HCT116 (cell line): ENCODE data around the gene NOL3. TPM values are rescaled to one million over a fixed set of nuclear protein-coding genes. Genes with fewer than 3 reads are reported as not detected.

Experiments
- ATF3 ChIP-seq: IDR thresholded peaks from 2 replicates; pipeline ENCODE4 v1.6.1; 2012
- CTCF ChIP-seq, 3 experiments: fragments of 200-600 bp in 1 of 3; sonication (generic) in 1 of 3; IDR thresholded peaks in 2 of 3; conservative IDR thresholded peaks in 1 of 3; 2 replicates each; pipeline ENCODE4 v1.5.1; 2012 to 2017; ENCODE audit warnings: low read depth in 2 of 3, low read length in 2 of 3, antibody characterized with exemption in 1 of 3, borderline replicate concordance in 1 of 3, control low read depth in 1 of 3, mild to moderate bottlenecking in 1 of 3, mixed read lengths in 1 of 3, mixed run types in 1 of 3, moderate library complexity in 1 of 3; ENCODE audit not compliant: insufficient read depth in 1 of 3
- ELF1 ChIP-seq: IDR thresholded peaks from 2 replicates; pipeline ENCODE4 v1.6.1; 2012; ENCODE audit warnings: low read depth, borderline replicate concordance
- EZH2phosphoT487 ChIP-seq: fragments of 200-600 bp; IDR thresholded peaks from 2 replicates; pipeline ENCODE4 v1.6.1; 2018; ENCODE audit warnings: antibody characterized with exemption, borderline replicate concordance
- total RNA-seq: library from RNA; stranded (reverse); gene quantifications from one replicate; pipeline ENCODE4 v1.2.1, GENCODE V29; 2021; ENCODE audit not compliant: unreplicated experiment
- TF ChIP-seq, protein P1 (sequence below): IDR thresholded peaks from 2 replicates; pipeline ENCODE4 v1.6.1; 2012; ENCODE audit warnings: low read depth

Gene NOL3
- total RNA-seq, 1 experiment from 2014 or later: 54.0 TPM

DNA sequence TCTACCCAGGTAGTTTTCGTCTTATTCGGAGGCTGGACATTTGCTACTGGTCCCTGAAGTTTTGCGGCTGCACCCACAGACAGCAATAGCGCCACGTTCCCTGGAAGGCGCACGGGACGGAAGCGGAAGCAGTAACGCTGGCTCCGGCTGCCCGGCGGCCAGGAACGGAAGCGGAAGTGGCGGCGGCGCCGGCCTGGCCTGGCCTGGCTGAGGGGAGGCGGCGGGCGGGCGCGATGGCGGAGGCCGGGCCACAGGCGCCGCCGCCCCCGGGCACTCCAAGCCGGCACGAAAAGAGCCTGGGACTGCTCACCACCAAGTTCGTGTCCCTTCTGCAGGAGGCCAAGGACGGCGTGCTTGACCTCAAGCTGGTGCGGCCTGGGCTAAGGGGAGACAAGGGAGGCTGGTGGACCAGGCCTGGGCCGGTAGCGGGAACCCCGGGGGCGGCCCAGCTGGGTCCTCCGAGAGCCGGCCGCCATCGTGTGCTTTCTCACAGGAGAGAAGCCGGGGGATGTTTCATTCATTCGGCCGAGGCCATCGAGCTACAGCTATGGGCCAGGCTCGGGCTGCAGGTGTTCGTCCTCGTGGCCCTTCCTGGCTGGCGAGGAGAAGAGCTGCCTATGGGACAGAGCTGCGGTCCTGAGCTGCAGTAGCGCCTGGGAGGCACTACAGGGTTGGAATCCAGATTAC lies 21.8 kb downstream of the NOL3 start, which contains the start of gene E2F4 (continued):
- TF ChIP-seq, protein P1, sequence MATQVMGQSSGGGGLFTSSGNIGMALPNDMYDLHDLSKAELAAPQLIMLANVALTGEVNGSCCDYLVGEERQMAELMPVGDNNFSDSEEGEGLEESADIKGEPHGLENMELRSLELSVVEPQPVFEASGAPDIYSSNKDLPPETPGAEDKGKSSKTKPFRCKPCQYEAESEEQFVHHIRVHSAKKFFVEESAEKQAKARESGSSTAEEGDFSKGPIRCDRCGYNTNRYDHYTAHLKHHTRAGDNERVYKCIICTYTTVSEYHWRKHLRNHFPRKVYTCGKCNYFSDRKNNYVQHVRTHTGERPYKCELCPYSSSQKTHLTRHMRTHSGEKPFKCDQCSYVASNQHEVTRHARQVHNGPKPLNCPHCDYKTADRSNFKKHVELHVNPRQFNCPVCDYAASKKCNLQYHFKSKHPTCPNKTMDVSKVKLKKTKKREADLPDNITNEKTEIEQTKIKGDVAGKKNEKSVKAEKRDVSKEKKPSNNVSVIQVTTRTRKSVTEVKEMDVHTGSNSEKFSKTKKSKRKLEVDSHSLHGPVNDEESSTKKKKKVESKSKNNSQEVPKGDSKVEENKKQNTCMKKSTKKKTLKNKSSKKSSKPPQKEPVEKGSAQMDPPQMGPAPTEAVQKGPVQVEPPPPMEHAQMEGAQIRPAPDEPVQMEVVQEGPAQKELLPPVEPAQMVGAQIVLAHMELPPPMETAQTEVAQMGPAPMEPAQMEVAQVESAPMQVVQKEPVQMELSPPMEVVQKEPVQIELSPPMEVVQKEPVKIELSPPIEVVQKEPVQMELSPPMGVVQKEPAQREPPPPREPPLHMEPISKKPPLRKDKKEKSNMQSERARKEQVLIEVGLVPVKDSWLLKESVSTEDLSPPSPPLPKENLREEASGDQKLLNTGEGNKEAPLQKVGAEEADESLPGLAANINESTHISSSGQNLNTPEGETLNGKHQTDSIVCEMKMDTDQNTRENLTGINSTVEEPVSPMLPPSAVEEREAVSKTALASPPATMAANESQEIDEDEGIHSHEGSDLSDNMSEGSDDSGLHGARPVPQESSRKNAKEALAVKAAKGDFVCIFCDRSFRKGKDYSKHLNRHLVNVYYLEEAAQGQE: no peak
- TF ChIP-seq EZH2phosphoT487 (no peak), ATF3 (no peak), CTCF (IDR thresholded peaks at IDR 0.05 in 2 of 3, conservative IDR thresholded peaks at IDR 0.05 in 1 of 3; ENCODE audit: borderline replicate concordance in 1 of 3, insufficient read depth in 1 of 3, low read depth in 2 of 3, low read length in 2 of 3) (no peak), ELF1 (no peak)
